MCF 10A (cell line): ENCODE measurements around the gene CLEC18A. TPM values are rescaled to one million over a fixed set of nuclear protein-coding genes. Genes with fewer than 3 reads are reported as not detected.

Experiments
- BruUV-seq: library from RNA; stranded (reverse); fragments of 400-500 nt; replicated peaks from 2 replicates; lab custom pipeline; 2021; lab: Mats Ljungman, UMichigan
- CTCF ChIA-PET: fragments of 300-600 bp; sonication (Branson Sonifier 250); formaldehyde crosslinking; extraction: SDS; loops from one replicate; lab custom pipeline; 2021; ENCODE audit warnings: antibody characterized with exemption, inconsistent platforms; lab: Yijun Ruan, JAX
- POLR2A ChIA-PET: fragments of 300-600, 350-650 bp; sonication (Branson Sonifier 250); formaldehyde crosslinking; extraction: SDS; loops from one replicate; lab custom pipeline; 2020; ENCODE audit warnings: antibody characterized with exemption, inconsistent platforms; lab: Yijun Ruan, JAX
- DNase-seq: peaks from one replicate; pipeline ENCODE4 v3.0.0-alpha.2; 2018; ENCODE audit not compliant: unreplicated experiment
- H3K27ac Mint-ChIP-seq: one replicate; pipeline ENCODE4 v1.8.0; 2022; ENCODE audit warnings: mild to moderate bottlenecking, low read depth, mixed read lengths; ENCODE audit not compliant: unreplicated experiment
- H3K27me3 Mint-ChIP-seq: one replicate; pipeline ENCODE4 v1.8.0; 2022; ENCODE audit warnings: mixed read lengths; ENCODE audit not compliant: insufficient read depth, unreplicated experiment
- H3K36me3 Mint-ChIP-seq: one replicate; pipeline ENCODE4 v1.8.0; 2022; ENCODE audit warnings: mild to moderate bottlenecking, moderate library complexity, mixed read lengths; ENCODE audit not compliant: insufficient read depth, unreplicated experiment
- H3K4me1 Mint-ChIP-seq: one replicate; pipeline ENCODE4 v1.8.0; 2022; ENCODE audit warnings: mixed read lengths; ENCODE audit not compliant: insufficient read depth, unreplicated experiment
- H3K4me3 Mint-ChIP-seq: one replicate; pipeline ENCODE4 v1.8.0; 2022; ENCODE audit warnings: mild to moderate bottlenecking, moderate library complexity, mixed read lengths; ENCODE audit not compliant: unreplicated experiment
- H3K9me3 Mint-ChIP-seq: one replicate; pipeline ENCODE4 v1.8.0; 2022; ENCODE audit warnings: mixed read lengths; ENCODE audit not compliant: unreplicated experiment
- intact Hi-C: fragments of 100-400 bp; cut with micrococcal nuclease; formaldehyde crosslinking; loops from 2 replicates; pipeline ENCODE4 v1.14.1; 2022
- total RNA-seq: library from RNA; stranded (reverse); gene quantifications from 2 replicates; pipeline ENCODE4 v1.2.3, GENCODE V29; 2022
- TF ChIP-seq, protein P1 (sequence below): fragments of 200-600 bp; IDR thresholded peaks from one replicate; pipeline ENCODE4 v1.8.0; 2022; ENCODE audit warnings: antibody characterized with exemption, mild to moderate bottlenecking; ENCODE audit not compliant: unreplicated experiment

Gene CLEC18A
- total RNA-seq, 1 experiment from 2014 or later = 0.28 TPM

- POLR2A ChIA-PET = no interaction called here
- H3K4me1 Mint-ChIP-seq = no peaks in the 10 kb centered on the region
Observed at GRCh38 chr16:69924777-69925191, 26.4 kb upstream of the CLEC18A start.

DNA sequence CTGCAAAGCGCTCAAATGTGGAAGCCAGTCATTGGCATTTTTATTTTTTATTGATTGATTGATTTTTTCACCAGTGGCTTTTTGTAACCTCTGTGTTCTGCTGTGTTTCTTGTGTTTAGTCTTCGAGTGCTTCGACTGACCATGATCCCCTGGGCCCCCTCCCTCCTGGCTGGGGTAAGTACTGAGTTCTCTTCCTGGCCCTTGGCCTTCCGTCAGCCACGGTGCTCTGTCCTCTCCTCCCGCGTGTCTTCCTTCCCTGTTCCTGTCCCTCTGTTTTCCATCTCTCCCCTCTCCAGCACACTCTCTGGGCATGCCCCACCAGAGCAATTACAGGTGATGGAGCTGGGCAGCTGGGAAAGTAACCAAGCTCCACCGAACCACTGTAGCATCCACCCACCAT lies 25.8 kb upstream of the CLEC18A start:
- no peaks in the 10 kb centered on the region for H3K4me1 Mint-ChIP-seq
- ChIA-PET POLR2A (no interaction called here), CTCF (interaction anchor here (1.3 kb wide), 1 partner anchor 129 kb away, joined by 6 read pairs; no protein-coding TSS in a partner anchor)
- no peak overlapping the region for H3K4me3 Mint-ChIP-seq
- no peak overlapping the region for H3K27ac Mint-ChIP-seq
- DNase-seq = no peak
- BruUV-seq = no TSS peak
- intact Hi-C loops = no loop called here
- no peaks in the 10 kb centered on the region for H3K27me3 Mint-ChIP-seq
- TF ChIP-seq, protein P1, sequence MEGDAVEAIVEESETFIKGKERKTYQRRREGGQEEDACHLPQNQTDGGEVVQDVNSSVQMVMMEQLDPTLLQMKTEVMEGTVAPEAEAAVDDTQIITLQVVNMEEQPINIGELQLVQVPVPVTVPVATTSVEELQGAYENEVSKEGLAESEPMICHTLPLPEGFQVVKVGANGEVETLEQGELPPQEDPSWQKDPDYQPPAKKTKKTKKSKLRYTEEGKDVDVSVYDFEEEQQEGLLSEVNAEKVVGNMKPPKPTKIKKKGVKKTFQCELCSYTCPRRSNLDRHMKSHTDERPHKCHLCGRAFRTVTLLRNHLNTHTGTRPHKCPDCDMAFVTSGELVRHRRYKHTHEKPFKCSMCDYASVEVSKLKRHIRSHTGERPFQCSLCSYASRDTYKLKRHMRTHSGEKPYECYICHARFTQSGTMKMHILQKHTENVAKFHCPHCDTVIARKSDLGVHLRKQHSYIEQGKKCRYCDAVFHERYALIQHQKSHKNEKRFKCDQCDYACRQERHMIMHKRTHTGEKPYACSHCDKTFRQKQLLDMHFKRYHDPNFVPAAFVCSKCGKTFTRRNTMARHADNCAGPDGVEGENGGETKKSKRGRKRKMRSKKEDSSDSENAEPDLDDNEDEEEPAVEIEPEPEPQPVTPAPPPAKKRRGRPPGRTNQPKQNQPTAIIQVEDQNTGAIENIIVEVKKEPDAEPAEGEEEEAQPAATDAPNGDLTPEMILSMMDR = no peak
- no peaks in the 10 kb centered on the region for H3K9me3 Mint-ChIP-seq
- no peaks in the 10 kb centered on the region for H3K36me3 Mint-ChIP-seq

More at GRCh38 chr16:69924777-69925191, 26.4 kb upstream of the CLEC18A start:
- Mint-ChIP-seq H3K36me3 (no peaks in the 10 kb centered on the region), H3K4me3 (no peak overlapping the region), H3K27ac (no peak overlapping the region), H3K27me3 (no peaks in the 10 kb centered on the region), H3K9me3 (no peaks in the 10 kb centered on the region)
- no TSS peak for BruUV-seq
- CTCF ChIA-PET = interaction anchor here (1.3 kb wide), 1 partner anchor 128 kb away, joined by 6 read pairs; no protein-coding TSS in a partner anchor
- DNase-seq = no peak
- intact Hi-C loops = no loop called here
- TF ChIP-seq, protein P1 = no peak

GRCh38 chr16:69926241-69926640 lies 24.9 kb upstream of the CLEC18A start:
- no peaks in the 10 kb centered on the region for H3K4me1 Mint-ChIP-seq
- DNase-seq = no peak
- peaks cover 1% of the 10 kb centered on the region for H3K36me3 Mint-ChIP-seq
- intact Hi-C loops = no loop called here
- ChIA-PET CTCF (interaction anchor here (0.6 to 1.3 kb wide), 2 partner anchors 130 to 639 kb away, joined by 3 to 6 read pairs; no protein-coding TSS in a partner anchor), POLR2A (interaction anchor here (1.1 kb wide), 1 partner anchor 8 kb away, joined by 3 read pairs; no protein-coding TSS in a partner anchor)
- H3K9me3 Mint-ChIP-seq = no peaks in the 10 kb centered on the region
- no peak overlapping the region for H3K4me3 Mint-ChIP-seq
- no TSS peak for BruUV-seq
- H3K27ac Mint-ChIP-seq = no peak overlapping the region
- H3K27me3 Mint-ChIP-seq = no peaks in the 10 kb centered on the region
- TF ChIP-seq, protein P1 = no peak

GRCh38 chr16:69927056-69927757 lies 23.9 kb upstream of the CLEC18A start:
- Mint-ChIP-seq H3K9me3 (no peaks in the 10 kb centered on the region), H3K27me3 (no peaks in the 10 kb centered on the region), H3K4me1 (no peaks in the 10 kb centered on the region), H3K27ac (peak overlapping the region; percentile 39), H3K4me3 (no peak overlapping the region), H3K36me3 (peaks cover 8% of the 10 kb centered on the region)
- ChIA-PET CTCF (interaction anchor here (0.7 to 4.3 kb wide), 2 partner anchors 112 to 132 kb away, joined by 4 to 66 read pairs; no protein-coding TSS in a partner anchor), POLR2A (interaction anchor here (1.1 kb wide), 1 partner anchor 9 kb away, joined by 3 read pairs; no protein-coding TSS in a partner anchor)
- TF ChIP-seq, protein P1 = no peak
- DNase-seq = no peak
- no TSS peak for BruUV-seq
- intact Hi-C loops = no loop called here
